HepG2 (cell line): ENCODE measurements around the gene NEU4. TPM values are rescaled to one million over a fixed set of nuclear protein-coding genes. Genes with fewer than 3 reads are reported as not detected.

Experiments used
- BHLHE40 ChIP-seq: IDR thresholded peaks from 2 replicates; pipeline ENCODE4 v1.6.1; 2011; ENCODE audit warnings: low read length, improper control_type of control experiment
- CEBPB ChIP-seq: IDR thresholded peaks from 2 replicates; pipeline ENCODE4 v1.6.1; 2011; ENCODE audit warnings: low read depth, low read length, improper control_type of control experiment, borderline replicate concordance
- FOSL1 ChIP-seq: sonication (generic); formaldehyde crosslinking; IDR thresholded peaks from 2 replicates; pipeline ENCODE4 v1.9.0; 2021; ENCODE audit warnings: missing genetic modification reagents, borderline replicate concordance
- GATA4 ChIP-seq: sonication (generic); IDR thresholded peaks from 2 replicates; pipeline ENCODE4 v1.6.1; 2016; ENCODE audit warnings: antibody characterized with exemption, low read depth, borderline replicate concordance
- MYC ChIP-seq: sonication (generic); formaldehyde crosslinking; IDR thresholded peaks from 2 replicates; pipeline ENCODE4 v1.9.0; 2021; ENCODE audit warnings: missing genetic modification reagents, borderline replicate concordance
- NR2F2 ChIP-seq: IDR thresholded peaks from 2 replicates; pipeline ENCODE4 v1.6.1; 2012; ENCODE audit warnings: low read depth, inconsistent platforms, borderline replicate concordance
- PHF5A ChIP-seq: IDR thresholded peaks from one replicate; pipeline ENCODE4 v1.6.1; 2018; ENCODE audit warnings: low read depth, missing genetic modification reagents; ENCODE audit not compliant: unreplicated experiment
- RBM22 ChIP-seq: fragments of 200-400 bp; formaldehyde crosslinking; optimal IDR thresholded peaks from 2 replicates; pipeline ENCODE3; 2017; ENCODE audit warnings: mild to moderate bottlenecking, low read length, moderate library complexity
- REST ChIP-seq, 2 experiments: IDR thresholded peaks; 2 replicates each; pipeline ENCODE4 v1.6.1; 2011 to 2012; ENCODE audit warnings: low read length in 2 of 2, borderline replicate concordance in 1 of 2, low read depth in 1 of 2, mild to moderate bottlenecking in 1 of 2, moderate library complexity in 1 of 2
- RXRB ChIP-seq: IDR thresholded peaks from 2 replicates; pipeline ENCODE4 v1.6.1; 2016; ENCODE audit warnings: borderline replicate concordance, missing genetic modification reagents, missing compliant biosample characterization
- TAF1 ChIP-seq: sonication (generic); formaldehyde crosslinking; IDR thresholded peaks from 2 replicates; pipeline ENCODE4 v1.4.0; 2020; ENCODE audit warnings: missing genetic modification reagents
- TOPORS ChIP-seq: sonication (generic); formaldehyde crosslinking; IDR thresholded peaks from 2 replicates; pipeline ENCODE4 v1.8.0; 2023; ENCODE audit warnings: mild to moderate bottlenecking, missing genetic modification reagents
- YEATS4 ChIP-seq: sonication (generic); formaldehyde crosslinking; IDR thresholded peaks from 2 replicates; pipeline ENCODE4 v1.4.0; 2020; ENCODE audit warnings: missing genetic modification reagents, borderline replicate concordance
- ZFP82 ChIP-seq: sonication (generic); formaldehyde crosslinking; IDR thresholded peaks from 2 replicates; pipeline ENCODE4 v1.5.1; 2020; ENCODE audit warnings: mild to moderate bottlenecking, missing genetic modification reagents, borderline replicate concordance
- ZNF17 ChIP-seq: sonication (generic); formaldehyde crosslinking; IDR thresholded peaks from 2 replicates; pipeline ENCODE4 v1.5.0; 2020; ENCODE audit warnings: mild to moderate bottlenecking, missing genetic modification reagents
- ZNF276 ChIP-seq: sonication (generic); formaldehyde crosslinking; IDR thresholded peaks from 2 replicates; pipeline ENCODE4 v1.4.0; 2020; ENCODE audit warnings: mild to moderate bottlenecking, low read depth, missing genetic modification reagents
- ZNF562 ChIP-seq: sonication (generic); formaldehyde crosslinking; IDR thresholded peaks from 2 replicates; pipeline ENCODE4 v1.8.0; 2022; ENCODE audit warnings: missing genetic modification reagents, borderline replicate concordance
- polyA plus RNA-seq, 8 experiments: library from polyadenylated mRNA; depleted of rRNA in 3 of 8; stranded (reverse) in 7 of 8; unstranded in 1 of 8; fragments of >200 nt; fragmentation: Illumina TruSeq in 4 of 8; extraction: Trizol in 4 of 8; gene quantifications; 2 replicates each; pipeline versions ENCODE4 v1.2.1 to v1.2.3, GENCODE V29; 2011 to 2016; ENCODE audit warnings: low read depth in 4 of 8, missing spikeins in 1 of 8, mixed read lengths in 1 of 8; ENCODE audit not compliant: insufficient read depth in 1 of 8
- total RNA-seq, 5 experiments: library from RNA; depleted of rRNA; stranded (reverse); fragments of >200 nt; fragmentation: Illumina TruSeq; extraction: Trizol; gene quantifications; 2 replicates each; pipeline ENCODE4 v1.2.3, GENCODE V29; 2016; ENCODE audit warnings: low read depth in 1 of 5
- TF ChIP-seq, protein P1 (sequence below): sonication (generic); formaldehyde crosslinking; IDR thresholded peaks from 2 replicates; pipeline ENCODE4 v1.4.0; 2020; ENCODE audit warnings: mild to moderate bottlenecking, low read depth, missing genetic modification reagents
- TF ChIP-seq, protein P2 (sequence below): sonication (generic); formaldehyde crosslinking; IDR thresholded peaks from 2 replicates; pipeline ENCODE4 v1.5.0; 2020; ENCODE audit warnings: missing genetic modification reagents, mild to moderate bottlenecking, borderline replicate concordance
- TF ChIP-seq, protein P3 (sequence below): sonication (generic); formaldehyde crosslinking; IDR thresholded peaks from 2 replicates; pipeline ENCODE4 v1.4.0; 2020; ENCODE audit warnings: missing genetic modification reagents

The NEU4 gene
- total and polyA plus RNA-seq, 2 of the 13 experiments (the other 11 are each of a cell fraction or from before 2014, with no cell fraction given): 53.5 to 107 TPM

- peak; percentile 94 for TF ChIP-seq PHF5A (CRISPR knock-in tag)
- 0 out of 2 replicates have a peak, but pooled peaks have one; percentile 31 for TF ChIP-seq ZNF276 (CRISPR knock-in tag)
- TF ChIP-seq MYC: peak; percentile 89
- TF ChIP-seq NR2F2: peak; percentile 70; the same call in 1 of the 2 replicates
- peak; percentile 88 for TF ChIP-seq GATA4
- peak; percentile 85 for TF ChIP-seq RBM22
- no peak for TF ChIP-seq CEBPB
- TF ChIP-seq BHLHE40: peak; percentile 54; the same call in 1 of the 2 replicates
- peak; percentile 48 for TF ChIP-seq FOSL1
- TF ChIP-seq, protein P1, sequence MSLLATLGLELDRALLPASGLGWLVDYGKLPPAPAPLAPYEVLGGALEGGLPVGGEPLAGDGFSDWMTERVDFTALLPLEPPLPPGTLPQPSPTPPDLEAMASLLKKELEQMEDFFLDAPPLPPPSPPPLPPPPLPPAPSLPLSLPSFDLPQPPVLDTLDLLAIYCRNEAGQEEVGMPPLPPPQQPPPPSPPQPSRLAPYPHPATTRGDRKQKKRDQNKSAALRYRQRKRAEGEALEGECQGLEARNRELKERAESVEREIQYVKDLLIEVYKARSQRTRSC: no peak
- TF ChIP-seq, protein P2, sequence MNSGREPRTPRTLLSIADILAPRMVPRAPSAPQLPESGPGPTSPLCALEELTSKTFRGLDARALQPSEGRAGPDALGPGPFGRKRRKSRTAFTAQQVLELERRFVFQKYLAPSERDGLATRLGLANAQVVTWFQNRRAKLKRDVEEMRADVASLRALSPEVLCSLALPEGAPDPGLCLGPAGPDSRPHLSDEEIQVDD (CRISPR knock-in tag): peak; percentile 77; the same call in 1 of the 2 replicates
- TF ChIP-seq REST (IDR thresholded peaks at IDR 0.05; ENCODE audit: borderline replicate concordance in 1 of 2, low read depth in 1 of 2, low read length in 2 of 2): peak in 1 of 2 experiments; percentile 55; a peak in 1 of 4 replicates
- TF ChIP-seq RXRB (CRISPR knock-in tag): peak; percentile 88
- no peak for TF ChIP-seq ZNF17 (CRISPR knock-in tag)
- TF ChIP-seq TAF1 (CRISPR knock-in tag): peak; percentile 98
- no peak for TF ChIP-seq ZNF562 (CRISPR knock-in tag)
- TF ChIP-seq TOPORS (CRISPR knock-in tag): peak; percentile 93
- TF ChIP-seq ZFP82: peak; percentile 85; the same call in 1 of the 2 replicates
- TF ChIP-seq YEATS4: peak; percentile 89
- TF ChIP-seq, protein P3, sequence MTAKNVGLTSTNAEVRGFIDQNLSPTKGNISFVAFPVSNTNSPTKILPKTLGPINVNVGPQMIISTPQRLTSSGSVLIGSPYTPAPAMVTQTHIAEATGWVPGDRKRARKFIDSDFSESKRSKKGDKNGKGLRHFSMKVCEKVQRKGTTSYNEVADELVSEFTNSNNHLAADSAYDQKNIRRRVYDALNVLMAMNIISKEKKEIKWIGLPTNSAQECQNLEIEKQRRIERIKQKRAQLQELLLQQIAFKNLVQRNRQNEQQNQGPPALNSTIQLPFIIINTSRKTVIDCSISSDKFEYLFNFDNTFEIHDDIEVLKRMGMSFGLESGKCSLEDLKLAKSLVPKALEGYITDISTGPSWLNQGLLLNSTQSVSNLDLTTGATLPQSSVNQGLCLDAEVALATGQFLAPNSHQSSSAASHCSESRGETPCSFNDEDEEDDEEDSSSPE (CRISPR knock-in tag): peak; percentile 69
These were observed 38.6 kb upstream of the NEU4 start (continued) for GRCh38 chr2:241770185-241770935.
